Colonic mucosa (tissue), 4 donors: ENCODE results near the gene EPN2. TPM values are rescaled to one million over a fixed set of nuclear protein-coding genes. Genes with fewer than 3 reads are reported as not detected.

Experiments used
- DNase-seq: peaks from one replicate; pipeline ENCODE4 v3.0.0-alpha.2; 2020
- H3K27ac ChIP-seq: fragments of 200-600 bp; one replicate; pipeline ENCODE4 v1.8.0; 2021
- H3K27me3 ChIP-seq: fragments of 200-600 bp; one replicate; pipeline ENCODE4 v1.8.0; 2021
- H3K36me3 ChIP-seq: fragments of 200-600 bp; one replicate; pipeline ENCODE4 v1.8.0; 2021
- H3K4me1 ChIP-seq: fragments of 200-600 bp; one replicate; pipeline ENCODE4 v1.8.0; 2021; ENCODE audit warnings: mild to moderate bottlenecking
- H3K4me3 ChIP-seq: fragments of 200-600 bp; one replicate; pipeline ENCODE4 v1.8.0; 2021
- H3K9ac ChIP-seq, 2 donors: one replicate each; pipeline ENCODE4 v1.7.0; 2013; ENCODE audit warnings: control low read depth in 2 of 2, low read depth in 2 of 2, low read length in 2 of 2
- H3K9me3 ChIP-seq: fragments of 200-600 bp; one replicate; pipeline ENCODE4 v1.8.0; 2021
- CTCF ChIP-seq: fragments of 200-600 bp; IDR thresholded peaks from one replicate; pipeline ENCODE4 v1.8.0; 2022; ENCODE audit warnings: antibody characterized with exemption, mild to moderate bottlenecking
- intact Hi-C: fragments of 100-400 bp; cut with DNase I; formaldehyde crosslinking; loops from one replicate; pipeline ENCODE4 v1.14.1; 2022
- total RNA-seq, 2 donors: library from RNA; stranded (reverse); fragmentation: NEBNext Ultra II Directional in 1 of 2; extraction: Animal tissue kit (Norgen Biotek cat#: 25700) in 1 of 2; gene quantifications; one replicate each; pipeline ENCODE4 v1.2.1, GENCODE V29; 2021
- donor health status: healthy.
- donor health status: DM: no; HTN: no; CAD: no.
- donor health status: DM: no; HTN: no; CAD: no.

The EPN2 gene
- total RNA-seq, 2 donors from 2014 or later, result 34.7 to 36.3 TPM

GRCh38 chr17:19369107-19369778 is 132.1 kb downstream of the EPN2 start:
- no peak for TF ChIP-seq CTCF
- Histone ChIP-seq H3K9ac (no peak overlapping the region), H3K36me3 (no peaks in the 10 kb centered on the region), H3K4me3 (no peak overlapping the region), H3K27me3 (no peaks in the 10 kb centered on the region), H3K27ac (no peak overlapping the region), H3K4me1 (no peaks in the 10 kb centered on the region), H3K9me3 (no peaks in the 10 kb centered on the region)
- peak; percentile 66 for DNase-seq
- intact Hi-C loops, result loop anchor here (10.0 kb wide), 1 partner anchor 396 kb away; no protein-coding TSS in a partner anchor

- TF ChIP-seq CTCF, result no peak
These were observed 132.8 kb downstream of the EPN2 start for GRCh38 chr17:19369846-19370492.

GRCh38 chr17:19370493-19370960 is 133.4 kb downstream of the EPN2 start:
- Histone ChIP-seq H3K4me1 (no peaks in the 10 kb centered on the region), H3K27ac (no peak overlapping the region), H3K4me3 (no peak overlapping the region), H3K9me3 (no peaks in the 10 kb centered on the region), H3K36me3 (no peaks in the 10 kb centered on the region), H3K9ac (no peak overlapping the region), H3K27me3 (no peaks in the 10 kb centered on the region)
- intact Hi-C loops, result no loop called here
- DNase-seq, result no peak
- TF ChIP-seq CTCF, result no peak

More at GRCh38 chr17:19369846-19370492, 132.8 kb downstream of the EPN2 start:
- H3K36me3 ChIP-seq, result no peaks in the 10 kb centered on the region
- no peak overlapping the region for H3K27ac ChIP-seq
- intact Hi-C loops, result loop anchor here (10.0 kb wide), 1 partner anchor 395 kb away; no protein-coding TSS in a partner anchor
- peak; percentile 59 for DNase-seq
- no peaks in the 10 kb centered on the region for H3K4me1 ChIP-seq
- no peak overlapping the region for H3K4me3 ChIP-seq
- H3K27me3 ChIP-seq, result no peaks in the 10 kb centered on the region
- no peak overlapping the region for H3K9ac ChIP-seq
- no peaks in the 10 kb centered on the region for H3K9me3 ChIP-seq

- TF ChIP-seq CTCF, result no peak
- Histone ChIP-seq H3K4me3 (no peak overlapping the region), H3K27me3 (no peaks in the 10 kb centered on the region), H3K9me3 (no peaks in the 10 kb centered on the region), H3K4me1 (no peaks in the 10 kb centered on the region), H3K9ac (no peak overlapping the region), H3K27ac (no peak overlapping the region), H3K36me3 (no peaks in the 10 kb centered on the region)
- intact Hi-C loops, result no loop called here
- no peak for DNase-seq
These were observed 134.3 kb downstream of the EPN2 start for GRCh38 chr17:19371259-19372010.

- no peak for DNase-seq
- TF ChIP-seq CTCF, result no peak
- no peak overlapping the region for H3K27ac ChIP-seq
These were observed 134.8 kb downstream of the EPN2 start for GRCh38 chr17:19372011-19372370.

More at GRCh38 chr17:19372011-19372370, 134.8 kb downstream of the EPN2 start:
- intact Hi-C loops, result no loop called here
- Histone ChIP-seq H3K9me3 (no peaks in the 10 kb centered on the region), H3K36me3 (no peaks in the 10 kb centered on the region), H3K4me1 (peaks cover 3% of the 10 kb centered on the region), H3K4me3 (no peak overlapping the region), H3K9ac (no peak overlapping the region), H3K27me3 (no peaks in the 10 kb centered on the region)
